ENCODE data around the gene PDGFD.

PDGFD gene

DNA sequence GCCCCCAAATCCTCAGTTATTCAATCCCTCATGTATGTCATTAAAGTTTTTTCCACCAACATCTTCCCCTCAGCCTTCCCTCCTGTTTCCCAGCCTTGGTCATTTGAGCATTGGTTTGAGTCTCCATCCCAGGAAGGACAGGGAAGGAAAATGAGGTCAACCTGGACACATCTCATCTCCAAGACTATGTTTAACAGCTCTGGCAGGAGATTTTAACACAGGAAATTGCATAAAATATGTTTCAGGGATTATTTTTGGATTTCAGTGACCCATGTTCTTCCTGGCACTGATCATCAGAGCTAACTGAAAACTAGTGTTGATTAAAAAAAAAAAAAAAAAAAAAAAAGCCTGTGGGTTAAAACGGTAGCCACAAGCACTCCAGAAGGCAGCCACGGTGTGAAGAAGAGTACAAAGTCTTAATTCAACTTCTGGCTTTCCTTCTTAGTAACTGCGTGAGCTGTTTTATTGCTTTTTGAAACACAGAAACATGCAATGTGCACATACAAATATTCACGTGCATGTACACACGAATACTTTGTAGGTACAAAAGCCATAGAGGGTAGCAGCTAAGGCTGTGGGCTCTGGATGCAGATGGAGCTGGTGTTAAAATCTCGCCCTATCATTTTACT is 291.9 kb downstream of the PDGFD start:
- Histone ChIP-seq H3K4me3 (ENCODE audit: severe bottlenecking) (no peak overlapping the region), H3K4me1 (ENCODE audit: insufficient read depth, poor library complexity, severe bottlenecking) (no peaks in the 10 kb centered on the region), H3K36me3 (ENCODE audit: low read depth) (no peaks in the 10 kb centered on the region), H3K27me3 (ENCODE audit: insufficient read depth, poor library complexity, severe bottlenecking) (no peaks in the 10 kb centered on the region), H3K27ac (ENCODE audit: poor library complexity, severe bottlenecking) (no peak overlapping the region), H3K9me3 (ENCODE audit: severe bottlenecking) (no peaks in the 10 kb centered on the region)
- no peak for DNase-seq (ENCODE audit: low spot score)
- no peak for ATAC-seq (ENCODE audit: low read depth)
- TF ChIP-seq, protein P1, sequence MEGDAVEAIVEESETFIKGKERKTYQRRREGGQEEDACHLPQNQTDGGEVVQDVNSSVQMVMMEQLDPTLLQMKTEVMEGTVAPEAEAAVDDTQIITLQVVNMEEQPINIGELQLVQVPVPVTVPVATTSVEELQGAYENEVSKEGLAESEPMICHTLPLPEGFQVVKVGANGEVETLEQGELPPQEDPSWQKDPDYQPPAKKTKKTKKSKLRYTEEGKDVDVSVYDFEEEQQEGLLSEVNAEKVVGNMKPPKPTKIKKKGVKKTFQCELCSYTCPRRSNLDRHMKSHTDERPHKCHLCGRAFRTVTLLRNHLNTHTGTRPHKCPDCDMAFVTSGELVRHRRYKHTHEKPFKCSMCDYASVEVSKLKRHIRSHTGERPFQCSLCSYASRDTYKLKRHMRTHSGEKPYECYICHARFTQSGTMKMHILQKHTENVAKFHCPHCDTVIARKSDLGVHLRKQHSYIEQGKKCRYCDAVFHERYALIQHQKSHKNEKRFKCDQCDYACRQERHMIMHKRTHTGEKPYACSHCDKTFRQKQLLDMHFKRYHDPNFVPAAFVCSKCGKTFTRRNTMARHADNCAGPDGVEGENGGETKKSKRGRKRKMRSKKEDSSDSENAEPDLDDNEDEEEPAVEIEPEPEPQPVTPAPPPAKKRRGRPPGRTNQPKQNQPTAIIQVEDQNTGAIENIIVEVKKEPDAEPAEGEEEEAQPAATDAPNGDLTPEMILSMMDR (IDR thresholded peaks at IDR 0.05; ENCODE audit: poor library complexity, severe bottlenecking) = no peak

DNA sequence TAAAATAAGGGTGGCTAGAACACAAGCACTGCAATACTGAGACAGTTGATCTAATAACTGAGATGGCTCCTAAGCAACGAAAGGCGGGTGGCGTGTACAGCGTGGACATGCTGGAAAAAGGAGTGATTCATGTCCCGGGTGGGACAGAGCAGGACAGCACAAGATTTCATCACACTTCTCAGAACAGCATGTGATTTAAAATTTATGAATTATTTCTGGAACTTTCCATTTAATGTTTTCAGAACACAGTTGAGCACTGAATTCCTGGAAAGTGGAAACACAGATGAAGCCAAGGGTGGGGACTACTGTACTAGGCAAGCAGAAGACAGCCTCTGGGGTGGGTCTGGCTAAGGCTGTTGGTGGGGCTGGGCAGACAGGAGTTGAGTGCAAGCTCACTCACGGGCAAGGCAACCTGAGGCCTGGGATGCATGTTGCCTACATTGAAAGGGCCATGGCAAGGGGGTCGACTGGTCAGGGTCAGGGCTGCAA is 293.1 kb downstream of the PDGFD start:
- Histone ChIP-seq H3K4me3 (ENCODE audit: severe bottlenecking) (no peak overlapping the region), H3K4me1 (ENCODE audit: insufficient read depth, poor library complexity, severe bottlenecking) (no peaks in the 10 kb centered on the region), H3K9me3 (ENCODE audit: severe bottlenecking) (no peaks in the 10 kb centered on the region), H3K27ac (ENCODE audit: poor library complexity, severe bottlenecking) (no peak overlapping the region), H3K36me3 (ENCODE audit: low read depth) (no peaks in the 10 kb centered on the region), H3K27me3 (ENCODE audit: insufficient read depth, poor library complexity, severe bottlenecking) (no peaks in the 10 kb centered on the region)
- DNase-seq (ENCODE audit: low spot score) (no peak), ATAC-seq (ENCODE audit: low read depth) (no peak)
- TF ChIP-seq, protein P1 (IDR thresholded peaks at IDR 0.05; ENCODE audit: poor library complexity, severe bottlenecking) = no peak

DNA sequence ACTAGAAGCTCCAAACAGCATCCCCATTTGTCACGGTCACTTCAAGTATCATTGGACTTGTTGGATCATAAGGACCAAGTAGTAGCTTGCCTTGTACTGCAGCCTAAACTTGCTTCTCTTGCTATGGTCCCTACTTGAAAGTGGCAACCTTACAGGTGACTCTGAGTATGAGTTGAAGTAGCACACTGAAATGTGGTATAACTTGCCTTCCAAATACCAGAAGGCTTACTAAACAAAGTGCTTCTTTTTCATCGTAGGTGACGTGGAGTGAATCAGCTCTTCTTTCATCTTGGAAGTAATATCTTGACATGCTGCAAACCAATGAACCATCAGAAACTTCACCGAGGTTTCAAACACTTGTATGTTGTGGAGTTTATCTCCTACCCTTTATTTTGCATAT is 296.5 kb downstream of the PDGFD start:
- TF ChIP-seq, protein P1 (IDR thresholded peaks at IDR 0.05; ENCODE audit: poor library complexity, severe bottlenecking) = no peak
- H3K4me3 ChIP-seq (ENCODE audit: severe bottlenecking) = no peak overlapping the region
- no peaks in the 10 kb centered on the region for H3K4me1 ChIP-seq (ENCODE audit: insufficient read depth, poor library complexity, severe bottlenecking)
- H3K27ac ChIP-seq (ENCODE audit: poor library complexity, severe bottlenecking) = no peak overlapping the region
- DNase-seq (ENCODE audit: low spot score) (no peak), ATAC-seq (ENCODE audit: low read depth) (no peak)
- H3K36me3 ChIP-seq (ENCODE audit: low read depth) = no peaks in the 10 kb centered on the region
- H3K27me3 ChIP-seq (ENCODE audit: insufficient read depth, poor library complexity, severe bottlenecking) = no peaks in the 10 kb centered on the region
- H3K9me3 ChIP-seq (ENCODE audit: severe bottlenecking) = no peaks in the 10 kb centered on the region

DNA sequence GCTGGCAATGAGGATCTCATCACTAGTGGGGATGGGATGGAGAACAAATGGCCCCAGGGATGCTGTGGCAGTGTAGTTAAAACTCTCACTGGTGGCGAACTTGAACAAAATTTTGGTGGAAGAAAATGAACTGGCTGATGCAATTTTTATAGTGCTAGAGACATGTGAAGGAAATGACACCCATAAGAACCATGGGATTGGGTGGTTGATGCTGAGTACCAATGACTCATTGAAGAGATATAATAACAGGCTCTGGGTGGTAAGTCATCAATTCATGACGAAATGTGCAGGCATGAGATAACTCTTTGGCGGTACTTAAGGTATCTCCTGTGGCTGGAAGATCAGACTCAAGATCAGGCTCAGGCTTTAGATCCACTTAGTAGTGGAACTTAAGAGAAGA is 300.4 kb downstream of the PDGFD start:
- ATAC-seq (ENCODE audit: low read depth) (peak; percentile 52; the same call in 1 of the 3 replicates), DNase-seq (ENCODE audit: low spot score) (no peak)
- H3K36me3 ChIP-seq (ENCODE audit: low read depth) = no peaks in the 10 kb centered on the region
- H3K4me1 ChIP-seq (ENCODE audit: insufficient read depth, poor library complexity, severe bottlenecking) = no peaks in the 10 kb centered on the region
- no peaks in the 10 kb centered on the region for H3K9me3 ChIP-seq (ENCODE audit: severe bottlenecking)
- no peak overlapping the region for H3K27ac ChIP-seq (ENCODE audit: poor library complexity, severe bottlenecking)
- no peak overlapping the region for H3K4me3 ChIP-seq (ENCODE audit: severe bottlenecking)
- no peaks in the 10 kb centered on the region for H3K27me3 ChIP-seq (ENCODE audit: insufficient read depth, poor library complexity, severe bottlenecking)
- TF ChIP-seq, protein P1 (IDR thresholded peaks at IDR 0.05; ENCODE audit: poor library complexity, severe bottlenecking) = no peak

DNA sequence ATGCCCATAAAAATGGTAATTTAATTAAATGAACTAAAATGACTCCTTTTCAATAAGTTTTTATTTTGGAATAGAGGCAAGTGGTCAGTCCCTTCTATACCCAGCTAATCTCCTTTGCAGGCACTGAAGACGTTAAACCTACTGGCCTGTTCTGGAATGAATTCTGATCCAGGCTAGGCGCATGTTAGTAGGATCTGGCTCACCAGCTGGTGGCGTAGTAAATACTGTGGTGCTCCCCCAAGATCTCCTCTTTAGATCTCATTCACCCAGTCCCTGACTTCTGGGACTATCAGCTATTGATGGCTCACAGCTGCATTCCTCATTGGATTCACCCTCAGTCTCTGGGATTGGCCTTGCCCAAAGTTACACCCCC is 301.2 kb downstream of the PDGFD start:
- Histone ChIP-seq H3K4me1 (ENCODE audit: insufficient read depth, poor library complexity, severe bottlenecking) (no peaks in the 10 kb centered on the region), H3K36me3 (ENCODE audit: low read depth) (no peaks in the 10 kb centered on the region), H3K27me3 (ENCODE audit: insufficient read depth, poor library complexity, severe bottlenecking) (no peaks in the 10 kb centered on the region), H3K9me3 (ENCODE audit: severe bottlenecking) (no peaks in the 10 kb centered on the region), H3K27ac (ENCODE audit: poor library complexity, severe bottlenecking) (no peak overlapping the region), H3K4me3 (ENCODE audit: severe bottlenecking) (no peak overlapping the region)
- TF ChIP-seq, protein P1 (IDR thresholded peaks at IDR 0.05; ENCODE audit: poor library complexity, severe bottlenecking) = no peak
- ATAC-seq (ENCODE audit: low read depth) (no peak), DNase-seq (ENCODE audit: low spot score) (no peak)
